WTC11 (cell line): ENCODE results near the gene SERPINB1. TPM values are rescaled to one million over a fixed set of nuclear protein-coding genes. Genes with fewer than 3 reads are reported as not detected.
"Not testable (repeated sequence)": the region's sequence is repeated elsewhere in the genome, so short reads cannot be mapped to it uniquely, and the experiment has no call there.

ENCODE experiments used
- ATAC-seq: fragments of 200-7000 bp; cut with Tn5 transposase; 2 replicates; pipeline ENCODE4 v1.10.0; 2021; ENCODE audit warnings: mild to moderate bottlenecking, moderate library complexity
- CTCF ChIA-PET: fragments of 300-600 bp; sonication (Branson Sonifier 250); formaldehyde crosslinking; loops from one replicate; lab custom pipeline; 2021; ENCODE audit warnings: antibody characterized with exemption; lab: Charles Lee
- POLR2A ChIA-PET: fragments of 350-600 bp; sonication (Branson Sonifier 250); formaldehyde crosslinking; loops from one replicate; lab custom pipeline; 2021; ENCODE audit warnings: antibody characterized with exemption; lab: Charles Lee
- DNase-seq: peaks from one replicate; pipeline ENCODE4 v3.0.0; 2021; ENCODE audit warnings: low spot score
- H3K27ac Mint-ChIP-seq: 2 replicates; pipeline ENCODE4 v1.8.0; 2021; ENCODE audit warnings: mixed read lengths
- H3K27me3 Mint-ChIP-seq: 2 replicates; pipeline ENCODE4 v1.8.0; 2021; ENCODE audit warnings: low read depth, mild to moderate bottlenecking, moderate library complexity, mixed read lengths
- H3K36me3 Mint-ChIP-seq: 2 replicates; pipeline ENCODE4 v1.8.0; 2021; ENCODE audit warnings: mixed read lengths
- H3K4me1 Mint-ChIP-seq: 2 replicates; pipeline ENCODE4 v1.8.0; 2022; ENCODE audit warnings: mixed read lengths
- H3K4me3 Mint-ChIP-seq: 2 replicates; pipeline ENCODE4 v1.8.0; 2021; ENCODE audit warnings: mild to moderate bottlenecking, moderate library complexity, mixed read lengths
- H3K9me3 Mint-ChIP-seq: 2 replicates; pipeline ENCODE4 v1.8.0; 2021; ENCODE audit warnings: mixed read lengths
- ATF1 ChIP-seq: sonication (generic); formaldehyde crosslinking; IDR thresholded peaks from 2 replicates; pipeline ENCODE4 v1.8.1; 2023; ENCODE audit warnings: mild to moderate bottlenecking, moderate library complexity, missing genetic modification reagents
- CBFB ChIP-seq: sonication (generic); formaldehyde crosslinking; IDR thresholded peaks from 2 replicates; pipeline ENCODE4 v1.8.1; 2022; ENCODE audit warnings: mild to moderate bottlenecking, low read depth, missing genetic modification reagents
- CREB1 ChIP-seq: sonication (generic); formaldehyde crosslinking; IDR thresholded peaks from 2 replicates; pipeline ENCODE4 v1.8.0; 2023; ENCODE audit warnings: mild to moderate bottlenecking, missing genetic modification reagents
- ELF4 ChIP-seq: sonication (generic); formaldehyde crosslinking; IDR thresholded peaks from 2 replicates; pipeline ENCODE4 v1.8.1; 2022; ENCODE audit warnings: low read depth, mild to moderate bottlenecking, moderate library complexity, missing genetic modification reagents
- FOXJ3 ChIP-seq: sonication (generic); formaldehyde crosslinking; IDR thresholded peaks from 2 replicates; pipeline ENCODE4 v1.9.0; 2021; ENCODE audit warnings: missing genetic modification reagents, mild to moderate bottlenecking, borderline replicate concordance
- GABPB1 ChIP-seq: sonication (generic); formaldehyde crosslinking; IDR thresholded peaks from 2 replicates; pipeline ENCODE4 v1.8.1; 2023; ENCODE audit warnings: mild to moderate bottlenecking, missing genetic modification reagents
- GRHL2 ChIP-seq: fragments of 250-450 bp; sonication (Bioruptor Pico); IDR thresholded peaks from 2 replicates; pipeline ENCODE4 v1.8.0; 2022; ENCODE audit warnings: mild to moderate bottlenecking, moderate library complexity; ENCODE audit not compliant: insufficient replicate concordance, severe bottlenecking
- HMGA2 ChIP-seq: fragments of 250-450 bp; sonication (Bioruptor Pico); IDR thresholded peaks from 2 replicates; pipeline ENCODE4 v1.4.0; 2021; ENCODE audit warnings: mild to moderate bottlenecking, moderate library complexity
- JAZF1 ChIP-seq: fragments of 250-450 bp; sonication (Bioruptor Pico); IDR thresholded peaks from 2 replicates; pipeline ENCODE4 v1.9.0; 2021; ENCODE audit warnings: moderate library complexity, mild to moderate bottlenecking, inconsistent platforms
- NFATC4 ChIP-seq: fragments of 250-450 bp; sonication (Bioruptor Pico); IDR thresholded peaks from 2 replicates; pipeline ENCODE4 v1.9.0; 2021; ENCODE audit warnings: mild to moderate bottlenecking
- NFYB ChIP-seq: sonication (generic); formaldehyde crosslinking; conservative IDR thresholded peaks from 2 replicates; pipeline ENCODE4 v1.8.0; 2022; ENCODE audit warnings: low read depth, missing genetic modification reagents
- NR2C2 ChIP-seq: sonication (generic); formaldehyde crosslinking; IDR thresholded peaks from 2 replicates; pipeline ENCODE4 v1.8.0; 2022; ENCODE audit warnings: mild to moderate bottlenecking, missing genetic modification reagents
- NR3C1 ChIP-seq: sonication (generic); formaldehyde crosslinking; conservative IDR thresholded peaks from 2 replicates; pipeline ENCODE4 v1.8.1; 2023; ENCODE audit warnings: low read depth, mild to moderate bottlenecking, missing genetic modification reagents
- OVOL2 ChIP-seq: fragments of 250-450 bp; sonication (Bioruptor Pico); IDR thresholded peaks from 2 replicates; pipeline ENCODE4 v1.9.0; 2021; ENCODE audit warnings: mild to moderate bottlenecking, borderline replicate concordance
- RELA ChIP-seq: sonication (generic); formaldehyde crosslinking; IDR thresholded peaks from 2 replicates; pipeline ENCODE4 v1.8.1; 2022; ENCODE audit warnings: missing genetic modification reagents, mild to moderate bottlenecking, borderline replicate concordance
- SOX15 ChIP-seq: fragments of 250-450 bp; sonication (Bioruptor Pico); IDR thresholded peaks from 2 replicates; pipeline ENCODE4 v1.9.0; 2021; ENCODE audit warnings: mild to moderate bottlenecking
- TEAD4 ChIP-seq: sonication (generic); formaldehyde crosslinking; IDR thresholded peaks from 2 replicates; pipeline ENCODE4 v1.8.0; 2022; ENCODE audit warnings: mild to moderate bottlenecking, missing genetic modification reagents
- ZNF423 ChIP-seq: fragments of 250-450 bp; sonication (Bioruptor Pico); IDR thresholded peaks from 2 replicates; pipeline ENCODE4 v2.1.2; 2022; ENCODE audit warnings: mild to moderate bottlenecking, moderate library complexity
- ZNF671 ChIP-seq: fragments of 250-450 bp; sonication (Bioruptor Pico); IDR thresholded peaks from 2 replicates; pipeline ENCODE4 v1.8.0; 2021; ENCODE audit warnings: mild to moderate bottlenecking
- total RNA-seq: library from RNA; stranded (reverse); gene quantifications from 3 replicates; pipeline ENCODE4 v1.2.3, GENCODE V29; 2021
- TF ChIP-seq, protein P1 (sequence below): sonication (generic); formaldehyde crosslinking; IDR thresholded peaks from 2 replicates; pipeline ENCODE4 v1.8.1; 2023; ENCODE audit warnings: mild to moderate bottlenecking, missing genetic modification reagents
- TF ChIP-seq, protein P2 (sequence below): fragments of 250-450 bp; sonication (Bioruptor Pico); IDR thresholded peaks from 2 replicates; pipeline ENCODE4 v1.8.0; 2021; ENCODE audit warnings: mild to moderate bottlenecking
- TF ChIP-seq, protein P3 (sequence below): sonication (generic); formaldehyde crosslinking; IDR thresholded peaks from 2 replicates; pipeline ENCODE4 v1.8.0; 2023; ENCODE audit warnings: mild to moderate bottlenecking, missing genetic modification reagents
- TF ChIP-seq, protein P4 (sequence below): sonication (generic); formaldehyde crosslinking; IDR thresholded peaks from 2 replicates; pipeline ENCODE4 v1.8.1; 2022; ENCODE audit warnings: mild to moderate bottlenecking, moderate library complexity, missing genetic modification reagents
- TF ChIP-seq, protein P5 (sequence below): sonication (generic); formaldehyde crosslinking; conservative IDR thresholded peaks from 2 replicates; pipeline ENCODE4 v1.8.1; 2022; ENCODE audit warnings: mild to moderate bottlenecking, missing genetic modification reagents
- TF ChIP-seq, protein P6 (sequence below): sonication (generic); formaldehyde crosslinking; IDR thresholded peaks from 2 replicates; pipeline ENCODE4 v1.8.0; 2022; ENCODE audit warnings: missing genetic modification reagents

Gene SERPINB1
- total RNA-seq, 1 experiment from 2014 or later, result 14.8 TPM

DNA sequence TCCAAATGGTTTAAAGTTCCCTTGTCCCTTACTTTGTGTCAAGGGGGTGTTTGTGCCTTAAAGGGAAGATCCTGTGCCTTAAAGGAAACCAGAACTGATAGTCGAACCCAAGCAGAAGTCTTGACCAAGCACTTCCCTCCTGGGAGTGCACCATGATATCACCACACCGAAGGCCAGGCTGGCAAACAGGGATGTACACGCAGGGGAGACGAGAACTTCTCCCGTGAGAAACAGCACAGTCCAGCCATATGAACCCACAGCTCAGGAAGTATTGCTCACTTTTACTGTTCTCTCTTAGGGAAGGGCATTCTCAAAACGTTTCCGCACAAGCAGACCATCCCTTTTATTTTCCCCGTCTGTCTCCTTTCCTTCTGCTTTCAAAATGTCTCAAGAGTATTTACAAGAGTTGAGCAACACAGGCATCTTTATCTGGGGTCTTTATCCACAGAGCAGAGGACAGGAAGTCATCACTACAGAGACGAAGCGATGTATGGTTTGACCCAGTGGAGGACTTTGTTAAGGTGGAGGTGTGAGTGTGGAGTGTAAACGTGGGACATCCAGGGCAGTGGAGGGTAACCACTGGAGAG, 12.8 kb upstream of the SERPINB1 start (continued):
- TF ChIP-seq RELA (CRISPR knock-in tag) (no peak), ELF4 (CRISPR knock-in tag) (no peak), SOX15 (CRISPR knock-in tag) (no peak), OVOL2 (no peak)
- TF ChIP-seq, protein P1, sequence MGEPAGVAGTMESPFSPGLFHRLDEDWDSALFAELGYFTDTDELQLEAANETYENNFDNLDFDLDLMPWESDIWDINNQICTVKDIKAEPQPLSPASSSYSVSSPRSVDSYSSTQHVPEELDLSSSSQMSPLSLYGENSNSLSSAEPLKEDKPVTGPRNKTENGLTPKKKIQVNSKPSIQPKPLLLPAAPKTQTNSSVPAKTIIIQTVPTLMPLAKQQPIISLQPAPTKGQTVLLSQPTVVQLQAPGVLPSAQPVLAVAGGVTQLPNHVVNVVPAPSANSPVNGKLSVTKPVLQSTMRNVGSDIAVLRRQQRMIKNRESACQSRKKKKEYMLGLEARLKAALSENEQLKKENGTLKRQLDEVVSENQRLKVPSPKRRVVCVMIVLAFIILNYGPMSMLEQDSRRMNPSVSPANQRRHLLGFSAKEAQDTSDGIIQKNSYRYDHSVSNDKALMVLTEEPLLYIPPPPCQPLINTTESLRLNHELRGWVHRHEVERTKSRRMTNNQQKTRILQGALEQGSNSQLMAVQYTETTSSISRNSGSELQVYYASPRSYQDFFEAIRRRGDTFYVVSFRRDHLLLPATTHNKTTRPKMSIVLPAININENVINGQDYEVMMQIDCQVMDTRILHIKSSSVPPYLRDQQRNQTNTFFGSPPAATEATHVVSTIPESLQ (CRISPR knock-in tag), result no peak

DNA sequence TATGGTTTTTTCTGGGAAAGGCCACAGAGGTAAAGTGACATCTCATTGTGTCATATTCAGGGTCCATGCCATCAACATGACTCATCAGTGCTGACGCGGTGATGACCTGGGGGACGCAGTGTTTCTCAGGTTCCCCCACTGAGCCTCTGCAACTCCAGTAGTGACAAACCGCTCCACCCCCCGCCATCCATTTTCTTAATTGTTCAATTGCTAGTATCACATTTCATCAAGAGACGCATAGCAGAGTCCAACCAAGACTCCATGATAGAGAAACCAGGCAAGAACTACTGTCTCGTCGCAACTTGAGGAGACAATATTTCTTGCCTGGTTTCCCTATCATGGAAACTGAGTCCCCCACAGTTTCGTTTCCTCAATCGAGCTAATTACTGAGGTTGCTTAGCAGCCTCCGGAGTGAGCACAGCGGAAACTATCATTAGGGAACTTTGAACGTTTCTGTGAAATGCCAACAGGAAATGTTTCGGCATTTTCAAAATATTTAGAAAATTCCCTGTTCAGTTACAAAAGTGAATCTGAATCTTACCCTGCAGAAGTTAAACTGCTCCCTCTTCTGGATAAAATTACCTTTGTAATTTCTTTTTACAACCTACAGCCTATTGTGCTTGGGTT, 12.2 kb upstream of the SERPINB1 start:
- Mint-ChIP-seq H3K36me3 (no peaks in the 10 kb centered on the region), H3K9me3 (peaks cover 6% of the 10 kb centered on the region; the same call in 1 of the 2 replicates), H3K4me1 (peaks cover 54% of the 10 kb centered on the region), H3K27me3 (no peaks in the 10 kb centered on the region), H3K27ac (peak overlapping the region; percentile 85), H3K4me3 (peak overlapping the region; percentile 44)
- ChIA-PET POLR2A (no interaction called here), CTCF (interaction anchor here (2.4 kb wide), 1 partner anchor 8 kb away, joined by 12 read pairs; no protein-coding TSS in a partner anchor)
- DNase-seq (no peak), ATAC-seq (peak; percentile 9; the same call in 1 of the 2 replicates)
- TF ChIP-seq ZNF671, result no peak
- TF ChIP-seq, protein P2, sequence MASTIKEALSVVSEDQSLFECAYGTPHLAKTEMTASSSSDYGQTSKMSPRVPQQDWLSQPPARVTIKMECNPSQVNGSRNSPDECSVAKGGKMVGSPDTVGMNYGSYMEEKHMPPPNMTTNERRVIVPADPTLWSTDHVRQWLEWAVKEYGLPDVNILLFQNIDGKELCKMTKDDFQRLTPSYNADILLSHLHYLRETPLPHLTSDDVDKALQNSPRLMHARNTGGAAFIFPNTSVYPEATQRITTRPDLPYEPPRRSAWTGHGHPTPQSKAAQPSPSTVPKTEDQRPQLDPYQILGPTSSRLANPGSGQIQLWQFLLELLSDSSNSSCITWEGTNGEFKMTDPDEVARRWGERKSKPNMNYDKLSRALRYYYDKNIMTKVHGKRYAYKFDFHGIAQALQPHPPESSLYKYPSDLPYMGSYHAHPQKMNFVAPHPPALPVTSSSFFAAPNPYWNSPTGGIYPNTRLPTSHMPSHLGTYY (CRISPR knock-in tag), result no peak
- no peak for TF ChIP-seq JAZF1 (CRISPR knock-in tag)
- TF ChIP-seq FOXJ3 (CRISPR knock-in tag), result no peak
- TF ChIP-seq CREB1, result no peak
- TF ChIP-seq GRHL2 (CRISPR knock-in tag), result no peak
- no peak for TF ChIP-seq NR3C1 (CRISPR knock-in tag)
- no peak for TF ChIP-seq NFATC4
- no peak; the same call in 1 of the 2 replicates for TF ChIP-seq GABPB1
- no peak for TF ChIP-seq NFYB (CRISPR knock-in tag)
- TF ChIP-seq, protein P3, sequence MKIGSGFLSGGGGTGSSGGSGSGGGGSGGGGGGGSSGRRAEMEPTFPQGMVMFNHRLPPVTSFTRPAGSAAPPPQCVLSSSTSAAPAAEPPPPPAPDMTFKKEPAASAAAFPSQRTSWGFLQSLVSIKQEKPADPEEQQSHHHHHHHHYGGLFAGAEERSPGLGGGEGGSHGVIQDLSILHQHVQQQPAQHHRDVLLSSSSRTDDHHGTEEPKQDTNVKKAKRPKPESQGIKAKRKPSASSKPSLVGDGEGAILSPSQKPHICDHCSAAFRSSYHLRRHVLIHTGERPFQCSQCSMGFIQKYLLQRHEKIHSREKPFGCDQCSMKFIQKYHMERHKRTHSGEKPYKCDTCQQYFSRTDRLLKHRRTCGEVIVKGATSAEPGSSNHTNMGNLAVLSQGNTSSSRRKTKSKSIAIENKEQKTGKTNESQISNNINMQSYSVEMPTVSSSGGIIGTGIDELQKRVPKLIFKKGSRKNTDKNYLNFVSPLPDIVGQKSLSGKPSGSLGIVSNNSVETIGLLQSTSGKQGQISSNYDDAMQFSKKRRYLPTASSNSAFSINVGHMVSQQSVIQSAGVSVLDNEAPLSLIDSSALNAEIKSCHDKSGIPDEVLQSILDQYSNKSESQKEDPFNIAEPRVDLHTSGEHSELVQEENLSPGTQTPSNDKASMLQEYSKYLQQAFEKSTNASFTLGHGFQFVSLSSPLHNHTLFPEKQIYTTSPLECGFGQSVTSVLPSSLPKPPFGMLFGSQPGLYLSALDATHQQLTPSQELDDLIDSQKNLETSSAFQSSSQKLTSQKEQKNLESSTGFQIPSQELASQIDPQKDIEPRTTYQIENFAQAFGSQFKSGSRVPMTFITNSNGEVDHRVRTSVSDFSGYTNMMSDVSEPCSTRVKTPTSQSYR (CRISPR knock-in tag), result no peak
- no peak for TF ChIP-seq HMGA2 (CRISPR knock-in tag)
- TF ChIP-seq, protein P4, sequence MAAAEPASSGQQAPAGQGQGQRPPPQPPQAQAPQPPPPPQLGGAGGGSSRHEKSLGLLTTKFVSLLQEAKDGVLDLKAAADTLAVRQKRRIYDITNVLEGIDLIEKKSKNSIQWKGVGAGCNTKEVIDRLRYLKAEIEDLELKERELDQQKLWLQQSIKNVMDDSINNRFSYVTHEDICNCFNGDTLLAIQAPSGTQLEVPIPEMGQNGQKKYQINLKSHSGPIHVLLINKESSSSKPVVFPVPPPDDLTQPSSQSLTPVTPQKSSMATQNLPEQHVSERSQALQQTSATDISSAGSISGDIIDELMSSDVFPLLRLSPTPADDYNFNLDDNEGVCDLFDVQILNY (CRISPR knock-in tag), result no peak
- no peak for TF ChIP-seq TEAD4 (CRISPR knock-in tag)
- no peak for TF ChIP-seq ZNF423
- no peak for TF ChIP-seq NR2C2 (CRISPR knock-in tag)
- no peak for TF ChIP-seq CBFB (CRISPR knock-in tag)
- TF ChIP-seq, protein P5, sequence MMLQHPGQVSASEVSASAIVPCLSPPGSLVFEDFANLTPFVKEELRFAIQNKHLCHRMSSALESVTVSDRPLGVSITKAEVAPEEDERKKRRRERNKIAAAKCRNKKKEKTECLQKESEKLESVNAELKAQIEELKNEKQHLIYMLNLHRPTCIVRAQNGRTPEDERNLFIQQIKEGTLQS (CRISPR knock-in tag), result no peak
- TF ChIP-seq ATF1, result no peak
- TF ChIP-seq, protein P6, sequence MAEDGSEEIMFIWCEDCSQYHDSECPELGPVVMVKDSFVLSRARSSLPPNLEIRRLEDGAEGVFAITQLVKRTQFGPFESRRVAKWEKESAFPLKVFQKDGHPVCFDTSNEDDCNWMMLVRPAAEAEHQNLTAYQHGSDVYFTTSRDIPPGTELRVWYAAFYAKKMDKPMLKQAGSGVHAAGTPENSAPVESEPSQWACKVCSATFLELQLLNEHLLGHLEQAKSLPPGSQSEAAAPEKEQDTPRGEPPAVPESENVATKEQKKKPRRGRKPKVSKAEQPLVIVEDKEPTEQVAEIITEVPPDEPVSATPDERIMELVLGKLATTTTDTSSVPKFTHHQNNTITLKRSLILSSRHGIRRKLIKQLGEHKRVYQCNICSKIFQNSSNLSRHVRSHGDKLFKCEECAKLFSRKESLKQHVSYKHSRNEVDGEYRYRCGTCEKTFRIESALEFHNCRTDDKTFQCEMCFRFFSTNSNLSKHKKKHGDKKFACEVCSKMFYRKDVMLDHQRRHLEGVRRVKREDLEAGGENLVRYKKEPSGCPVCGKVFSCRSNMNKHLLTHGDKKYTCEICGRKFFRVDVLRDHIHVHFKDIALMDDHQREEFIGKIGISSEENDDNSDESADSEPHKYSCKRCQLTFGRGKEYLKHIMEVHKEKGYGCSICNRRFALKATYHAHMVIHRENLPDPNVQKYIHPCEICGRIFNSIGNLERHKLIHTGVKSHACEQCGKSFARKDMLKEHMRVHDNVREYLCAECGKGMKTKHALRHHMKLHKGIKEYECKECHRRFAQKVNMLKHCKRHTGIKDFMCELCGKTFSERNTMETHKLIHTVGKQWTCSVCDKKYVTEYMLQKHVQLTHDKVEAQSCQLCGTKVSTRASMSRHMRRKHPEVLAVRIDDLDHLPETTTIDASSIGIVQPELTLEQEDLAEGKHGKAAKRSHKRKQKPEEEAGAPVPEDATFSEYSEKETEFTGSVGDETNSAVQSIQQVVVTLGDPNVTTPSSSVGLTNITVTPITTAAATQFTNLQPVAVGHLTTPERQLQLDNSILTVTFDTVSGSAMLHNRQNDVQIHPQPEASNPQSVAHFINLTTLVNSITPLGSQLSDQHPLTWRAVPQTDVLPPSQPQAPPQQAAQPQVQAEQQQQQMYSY, result no peak

DNA sequence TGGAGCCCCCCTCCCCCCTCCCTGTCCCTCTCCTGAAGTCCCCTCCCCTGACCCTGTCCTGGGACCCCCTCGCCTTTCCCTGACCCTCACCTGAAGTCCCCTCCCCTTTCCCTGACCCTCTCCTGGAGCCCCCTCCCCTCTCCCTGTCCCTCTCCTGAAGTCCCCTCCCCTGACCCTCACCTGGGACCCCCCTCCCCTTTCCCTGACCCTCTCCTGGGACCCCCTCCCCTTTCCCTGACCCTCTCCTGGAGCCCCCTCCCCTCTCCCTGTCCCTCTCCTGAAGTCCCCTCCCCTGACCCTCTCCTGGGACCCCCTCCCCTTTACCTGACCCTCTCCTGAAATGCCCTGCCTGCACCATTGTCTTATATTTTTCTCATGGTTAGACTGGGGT, 11.7 kb upstream of the SERPINB1 start:
- peak overlapping the region; percentile 85 for H3K27ac Mint-ChIP-seq
- CTCF ChIA-PET, POLR2A ChIA-PET: not testable (repeated sequence)

More for the DNA sequence above, 11.7 kb upstream of the SERPINB1 start:
- Mint-ChIP-seq H3K4me3 (peak overlapping the region; percentile 44; the same call in 1 of the 2 replicates), H3K4me1 (peaks cover 54% of the 10 kb centered on the region)
- not testable (repeated sequence) for H3K27me3 Mint-ChIP-seq, ATAC-seq, H3K36me3 Mint-ChIP-seq, H3K9me3 Mint-ChIP-seq, DNase-seq
